Esophagus muscularis mucosa (tissue), 4 donors: ENCODE data around the gene GRIA4. TPM values are rescaled to one million over a fixed set of nuclear protein-coding genes. Genes with fewer than 3 reads are reported as not detected.

Experiments used
- DNase-seq: peaks from one replicate; pipeline ENCODE4 v3.0.0-alpha.2; 2017; ENCODE audit errors: extremely low spot score
- H3K27ac ChIP-seq, 4 donors: fragments of 200-600 bp; sonication (generic); replicated peaks in 1 of 4; 1 replicate in 3 of 4; 2 replicates in 1 of 4; pipeline ENCODE4 v1.5.1; 2016 to 2019; ENCODE audit warnings: mild to moderate bottlenecking in 1 of 4
- H3K27me3 ChIP-seq, 4 donors: fragments of 200-600 bp; sonication (generic); one replicate each; pipeline versions ENCODE4 v1.5.1 to v1.6.0; 2016 to 2019
- H3K36me3 ChIP-seq, 4 donors: fragments of 200-600 bp; sonication (generic); one replicate each; pipeline ENCODE4 v1.5.1; 2016 to 2019
- H3K4me1 ChIP-seq, 4 donors: fragments of 200-600 bp; sonication (generic); one replicate each; pipeline ENCODE4 v1.5.1; 2016 to 2019
- H3K4me3 ChIP-seq, 4 donors: fragments of 200-600 bp; sonication (generic); 1 replicate in 2 of 4; 2 replicates in 2 of 4; pipeline ENCODE4 v1.5.1; 2016 to 2019; ENCODE audit warnings: mild to moderate bottlenecking in 4 of 4, moderate library complexity in 1 of 4
- H3K9me3 ChIP-seq, 4 donors: fragments of 200-600 bp; sonication (generic); 1 replicate in 3 of 4; 2 replicates in 1 of 4; pipeline ENCODE4 v1.5.1; 2016 to 2019
- EP300 ChIP-seq: sonication (generic); formaldehyde crosslinking; IDR thresholded peaks from one replicate; pipeline ENCODE4 v1.6.1; 2017; ENCODE audit warnings: antibody characterized with exemption
- POLR2A ChIP-seq: fragments of 450-650 bp; IDR thresholded peaks from one replicate; pipeline ENCODE4 v1.6.1; 2017; ENCODE audit warnings: antibody characterized with exemption, moderate library complexity, mild to moderate bottlenecking, low read depth
- POLR2AphosphoS5 ChIP-seq, 2 donors: sonication (generic); formaldehyde crosslinking; IDR thresholded peaks; one replicate each; pipeline ENCODE4 v1.6.1; 2017; ENCODE audit warnings: antibody characterized with exemption in 2 of 2
- WGBS: methylation state at CpG from one replicate; pipeline ENCODE4 v1.1.5; 2018; 5-methylcytosine and 5-hydroxymethylcytosine counted together
- intact Hi-C: fragments of 100-400 bp; cut with DNase I; formaldehyde crosslinking; loops from one replicate; pipeline ENCODE4 v1.15.1; 2023
- total RNA-seq, 4 donors: library from RNA; depleted of rRNA; stranded (reverse); fragments of >200 nt; gene quantifications; one replicate each; pipeline versions ENCODE4 v1.1.0 to v1.2.1, GENCODE V29; 2016
- TF ChIP-seq, protein P1 (sequence below), 3 experiments: fragments of 200-600 bp in 2 of 3; fragments of 450-650 bp in 1 of 3; sonication (generic) in 2 of 3; IDR thresholded peaks; one replicate each; pipeline ENCODE4 v1.5.1; 2017 to 2019; ENCODE audit warnings: antibody characterized with exemption in 3 of 3, mild to moderate bottlenecking in 2 of 3, moderate library complexity in 1 of 3

Gene GRIA4
- total RNA-seq, 4 donors from 2014 or later, result 0.33 TPM; not detected in 3

- H3K36me3 ChIP-seq, result no peaks in the 10 kb centered on the region
- no peaks in the 10 kb centered on the region for H3K27me3 ChIP-seq
- WGBS, result 75% methylated on average over 4 of the region's 4 CpGs
- intact Hi-C loops, result no loop called here
- TF ChIP-seq POLR2AphosphoS5 (IDR thresholded peaks at IDR 0.05) (no peak), EP300 (no peak), POLR2A (no peak)
- TF ChIP-seq, protein P1, sequence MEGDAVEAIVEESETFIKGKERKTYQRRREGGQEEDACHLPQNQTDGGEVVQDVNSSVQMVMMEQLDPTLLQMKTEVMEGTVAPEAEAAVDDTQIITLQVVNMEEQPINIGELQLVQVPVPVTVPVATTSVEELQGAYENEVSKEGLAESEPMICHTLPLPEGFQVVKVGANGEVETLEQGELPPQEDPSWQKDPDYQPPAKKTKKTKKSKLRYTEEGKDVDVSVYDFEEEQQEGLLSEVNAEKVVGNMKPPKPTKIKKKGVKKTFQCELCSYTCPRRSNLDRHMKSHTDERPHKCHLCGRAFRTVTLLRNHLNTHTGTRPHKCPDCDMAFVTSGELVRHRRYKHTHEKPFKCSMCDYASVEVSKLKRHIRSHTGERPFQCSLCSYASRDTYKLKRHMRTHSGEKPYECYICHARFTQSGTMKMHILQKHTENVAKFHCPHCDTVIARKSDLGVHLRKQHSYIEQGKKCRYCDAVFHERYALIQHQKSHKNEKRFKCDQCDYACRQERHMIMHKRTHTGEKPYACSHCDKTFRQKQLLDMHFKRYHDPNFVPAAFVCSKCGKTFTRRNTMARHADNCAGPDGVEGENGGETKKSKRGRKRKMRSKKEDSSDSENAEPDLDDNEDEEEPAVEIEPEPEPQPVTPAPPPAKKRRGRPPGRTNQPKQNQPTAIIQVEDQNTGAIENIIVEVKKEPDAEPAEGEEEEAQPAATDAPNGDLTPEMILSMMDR (IDR thresholded peaks at IDR 0.05), result no peak
- no peak for DNase-seq
- no peak overlapping the region for H3K4me3 ChIP-seq
- no peaks in the 10 kb centered on the region for H3K9me3 ChIP-seq
- no peaks in the 10 kb centered on the region for H3K4me1 ChIP-seq
- H3K27ac ChIP-seq, result no peak overlapping the region
These were observed 305.1 kb downstream of the GRIA4 start for GRCh38 chr11:105915021-105915420.

- intact Hi-C loops, result no loop called here
- Histone ChIP-seq H3K27me3 (no peaks in the 10 kb centered on the region), H3K36me3 (no peaks in the 10 kb centered on the region), H3K4me1 (peaks cover 0 to under 1% (median 0%) of the 10 kb centered on the region in 4 donors), H3K9me3 (no peaks in the 10 kb centered on the region), H3K4me3 (no peak overlapping the region), H3K27ac (no peak overlapping the region)
- TF ChIP-seq, protein P1 (IDR thresholded peaks at IDR 0.05), result no peak
- no peak for TF ChIP-seq EP300
- TF ChIP-seq POLR2AphosphoS5 (IDR thresholded peaks at IDR 0.05), result no peak
- no peak for TF ChIP-seq POLR2A
- 92% methylated on average over 1 of the region's 1 CpG for WGBS
- no peak for DNase-seq
These were observed 308.2 kb downstream of the GRIA4 start for GRCh38 chr11:105918039-105918438.

DNA sequence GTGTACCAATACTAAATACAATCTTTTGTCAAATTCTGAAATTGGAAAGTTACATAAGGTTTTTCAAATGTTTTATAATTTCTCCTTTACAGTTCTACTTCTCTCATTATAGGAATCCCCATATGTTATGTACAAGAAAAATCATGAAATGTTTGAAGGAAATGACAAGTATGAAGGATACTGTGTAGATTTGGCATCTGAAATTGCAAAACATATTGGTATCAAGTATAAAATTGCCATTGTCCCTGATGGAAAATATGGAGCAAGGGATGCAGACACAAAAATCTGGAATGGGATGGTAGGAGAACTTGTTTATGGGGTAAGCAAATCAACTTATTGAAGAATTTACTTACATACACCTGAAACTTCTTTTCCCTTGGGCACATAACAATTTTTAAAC, 308.7 kb downstream of the GRIA4 start:
- Histone ChIP-seq H3K9me3 (no peaks in the 10 kb centered on the region), H3K36me3 (no peaks in the 10 kb centered on the region), H3K27ac (no peak overlapping the region), H3K27me3 (no peaks in the 10 kb centered on the region), H3K4me3 (no peak overlapping the region), H3K4me1 (peaks cover 0 to 6% (median 5%) of the 10 kb centered on the region in 4 donors)
- intact Hi-C loops, result no loop called here
- DNase-seq, result no peak
- TF ChIP-seq POLR2AphosphoS5 (IDR thresholded peaks at IDR 0.05) (no peak), POLR2A (no peak), EP300 (no peak)
- TF ChIP-seq, protein P1 (IDR thresholded peaks at IDR 0.05), result no peak

DNA sequence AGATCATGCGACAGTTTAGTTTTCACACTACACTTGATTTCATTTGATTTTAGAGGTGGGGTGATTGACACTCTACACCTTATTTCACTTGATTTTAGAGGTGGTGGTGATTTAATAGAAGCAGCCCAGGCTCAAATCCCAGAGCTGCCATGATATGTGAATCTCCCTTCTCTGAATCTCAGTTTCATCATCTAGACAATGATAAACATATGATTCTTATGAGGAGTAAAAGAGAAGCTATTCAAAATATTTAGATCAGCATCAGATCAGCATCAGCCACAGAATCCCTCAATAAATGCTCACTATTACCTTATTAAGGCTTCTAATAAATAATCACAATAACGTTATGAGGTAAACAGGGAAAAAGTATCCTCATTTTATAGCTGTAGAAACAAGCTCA, 313.4 kb downstream of the GRIA4 start:
- 55% methylated on average over 2 of the region's 2 CpGs for WGBS
- Histone ChIP-seq H3K4me1 (peaks cover 0 to 11% (median 11%) of the 10 kb centered on the region in 4 donors), H3K36me3 (no peaks in the 10 kb centered on the region), H3K9me3 (no peaks in the 10 kb centered on the region), H3K4me3 (no peak overlapping the region), H3K27me3 (no peaks in the 10 kb centered on the region), H3K27ac (no peak overlapping the region)
- DNase-seq, result no peak
- TF ChIP-seq EP300, result no peak
- no peak for TF ChIP-seq POLR2AphosphoS5 (IDR thresholded peaks at IDR 0.05)
- TF ChIP-seq, protein P1 (IDR thresholded peaks at IDR 0.05), result no peak
- TF ChIP-seq POLR2A, result no peak
- intact Hi-C loops, result no loop called here

- Histone ChIP-seq H3K27ac (no peak overlapping the region), H3K4me1 (peaks cover 0 to 11% (median 11%) of the 10 kb centered on the region in 4 donors), H3K9me3 (no peaks in the 10 kb centered on the region), H3K27me3 (no peaks in the 10 kb centered on the region), H3K4me3 (no peak overlapping the region), H3K36me3 (no peaks in the 10 kb centered on the region)
- intact Hi-C loops, result no loop called here
- DNase-seq, result no peak
- 18% methylated on average over 3 of the region's 3 CpGs for WGBS
- TF ChIP-seq POLR2AphosphoS5 (IDR thresholded peaks at IDR 0.05), result no peak
- no peak for TF ChIP-seq POLR2A
- TF ChIP-seq, protein P1 (IDR thresholded peaks at IDR 0.05), result no peak
- TF ChIP-seq EP300, result no peak
These were observed 313.9 kb downstream of the GRIA4 start for GRCh38 chr11:105923807-105924206.
